Neutrophil (primary cell): ENCODE measurements around the gene PRSS53.

Experiments used
- H3K27ac ChIP-seq: fragments of 200-600 bp; sonication (generic); 2 replicates; pipeline ENCODE4 v1.5.1; 2016; ENCODE audit warnings: mild to moderate bottlenecking, moderate library complexity
- H3K27me3 ChIP-seq: fragments of 200-600 bp; sonication (generic); 2 replicates; pipeline ENCODE4 v1.6.0; 2016; ENCODE audit warnings: mild to moderate bottlenecking
- H3K36me3 ChIP-seq: fragments of 200-600 bp; sonication (generic); 2 replicates; pipeline ENCODE4 v1.5.1; 2017
- H3K4me1 ChIP-seq, 2 experiments: fragments of 200-600 bp in 1 of 2; sonication (generic) in 1 of 2; 1 replicate in 1 of 2; 2 replicates in 1 of 2; pipeline versions ENCODE4 v1.5.1 to v1.6.1; 2013 to 2016; ENCODE audit warnings: low read depth in 1 of 2, low read length in 1 of 2, mild to moderate bottlenecking in 1 of 2, moderate library complexity in 1 of 2; ENCODE audit not compliant: control insufficient read depth in 1 of 2, insufficient read depth in 1 of 2
- H3K4me3 ChIP-seq, 2 experiments: fragments of 200-600 bp in 1 of 2; sonication (generic) in 1 of 2; 1 replicate in 1 of 2; 2 replicates in 1 of 2; pipeline ENCODE4 v1.5.1; 2013 to 2016; ENCODE audit warnings: low read depth in 1 of 2, low read length in 1 of 2, mild to moderate bottlenecking in 1 of 2, moderate library complexity in 1 of 2
- H3K9me3 ChIP-seq: fragments of 200-600 bp; sonication (generic); 2 replicates; pipeline ENCODE4 v1.5.1; 2016
- CTCF ChIP-seq: fragments of 200-600 bp; sonication (generic); IDR thresholded peaks from 2 replicates; pipeline ENCODE4 v1.5.1; 2016; ENCODE audit warnings: antibody characterized with exemption

PRSS53 gene

GRCh38 chr16:31067342-31067741 is 21.4 kb downstream of the PRSS53 start:
- Histone ChIP-seq H3K27me3 (no peaks in the 10 kb centered on the region), H3K4me3 (no peak overlapping the region), H3K27ac (no peak overlapping the region), H3K36me3 (peaks cover 8% of the 10 kb centered on the region), H3K9me3 (no peaks in the 10 kb centered on the region), H3K4me1 (peaks cover 8 to 14% of the 10 kb centered on the region in 2 experiments)
- no peak for TF ChIP-seq CTCF

GRCh38 chr16:31064882-31065461 is 23.8 kb downstream of the PRSS53 start:
- H3K27me3 ChIP-seq: no peaks in the 10 kb centered on the region
- no peak for TF ChIP-seq CTCF
- no peak overlapping the region for H3K4me3 ChIP-seq
- peaks cover 6 to 9% of the 10 kb centered on the region in 2 experiments for H3K4me1 ChIP-seq
- H3K9me3 ChIP-seq: no peaks in the 10 kb centered on the region
- no peak overlapping the region for H3K27ac ChIP-seq
- peaks cover 29% of the 10 kb centered on the region for H3K36me3 ChIP-seq

DNA sequence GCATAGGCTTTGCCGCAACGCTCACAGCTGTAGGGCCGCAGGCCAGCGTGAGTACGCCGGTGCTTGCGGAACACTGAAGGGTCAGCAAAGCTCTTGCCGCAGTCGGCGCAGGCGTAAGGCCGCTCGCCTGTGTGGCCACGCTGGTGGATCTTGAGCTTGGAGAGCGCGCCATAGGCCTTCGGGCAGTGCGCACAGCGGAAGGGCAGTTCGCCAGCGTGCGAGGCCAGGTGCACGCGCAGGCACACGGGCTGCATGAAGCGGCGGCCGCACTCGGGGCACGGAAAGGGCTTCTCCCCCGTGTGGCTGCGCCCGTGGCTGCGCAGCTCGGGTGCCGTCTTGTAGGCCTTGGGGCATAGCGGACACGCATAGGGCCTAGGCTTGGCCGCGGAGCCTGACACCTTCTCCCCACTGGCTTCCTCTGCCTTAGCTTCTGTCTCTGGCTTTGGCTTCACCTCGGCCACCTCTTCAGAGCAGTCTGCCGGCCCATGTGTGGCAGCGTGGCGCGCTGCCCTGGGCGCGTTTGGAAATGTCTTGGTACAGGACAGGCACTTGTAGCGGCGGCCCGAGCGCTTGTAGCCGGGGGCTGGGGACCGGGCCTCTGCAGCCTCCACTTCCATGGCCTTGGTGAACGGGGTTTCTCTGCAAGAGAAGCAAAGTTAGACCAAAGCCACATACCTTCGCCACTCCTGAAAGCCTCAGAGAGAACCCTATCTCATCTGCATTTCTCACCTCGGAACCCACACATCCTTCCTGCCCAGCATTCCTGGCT is 24.7 kb downstream of the PRSS53 start:
- no peaks in the 10 kb centered on the region for H3K9me3 ChIP-seq
- H3K4me1 ChIP-seq: peaks cover 6 to 9% of the 10 kb centered on the region in 2 experiments
- H3K27me3 ChIP-seq: no peaks in the 10 kb centered on the region
- peaks cover 29% of the 10 kb centered on the region for H3K36me3 ChIP-seq
- no peak for TF ChIP-seq CTCF
- H3K4me3 ChIP-seq: no peak overlapping the region
- no peak overlapping the region for H3K27ac ChIP-seq

GRCh38 chr16:31063495-31063842 is 25.3 kb downstream of the PRSS53 start:
- H3K9me3 ChIP-seq: no peaks in the 10 kb centered on the region
- H3K4me3 ChIP-seq: no peak overlapping the region
- no peak for TF ChIP-seq CTCF
- peaks cover 6 to 9% of the 10 kb centered on the region in 2 experiments for H3K4me1 ChIP-seq
- no peak overlapping the region for H3K27ac ChIP-seq
- no peaks in the 10 kb centered on the region for H3K27me3 ChIP-seq
- peaks cover 30% of the 10 kb centered on the region for H3K36me3 ChIP-seq

DNA sequence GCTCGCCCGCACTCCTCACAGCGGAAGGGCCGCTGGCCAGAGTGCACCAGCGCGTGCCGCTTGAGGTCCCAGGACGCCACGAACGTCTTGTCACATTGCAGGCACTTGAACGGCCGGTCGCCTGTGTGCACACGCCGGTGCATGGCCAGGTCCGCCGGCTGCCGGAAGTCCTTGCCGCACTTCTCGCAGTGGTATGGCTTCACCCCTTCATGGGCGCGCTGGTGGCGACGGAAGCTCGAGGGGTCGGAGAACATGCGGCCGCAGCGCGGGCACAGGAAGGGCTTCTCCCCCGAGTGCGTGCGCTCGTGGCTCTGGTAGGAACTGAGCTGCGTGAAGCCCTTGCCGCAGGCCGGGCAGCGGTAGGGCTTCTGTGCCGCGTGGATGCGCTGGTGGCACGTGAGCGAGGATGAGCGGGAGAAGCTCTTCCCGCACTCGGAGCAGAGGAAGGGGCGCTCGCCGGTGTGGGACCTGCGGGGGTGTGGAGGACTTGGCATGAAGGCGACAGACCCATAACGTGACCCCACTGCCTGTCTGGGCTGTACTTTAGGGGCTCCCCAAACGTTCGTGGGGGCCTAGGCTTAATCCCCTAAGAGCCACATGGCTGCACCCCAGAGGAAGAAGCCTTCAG is 26.8 kb downstream of the PRSS53 start:
- H3K36me3 ChIP-seq: peaks cover 35% of the 10 kb centered on the region
- no peak overlapping the region for H3K4me3 ChIP-seq
- peaks cover 6 to 9% of the 10 kb centered on the region in 2 experiments for H3K4me1 ChIP-seq
- no peak overlapping the region for H3K27ac ChIP-seq
- no peaks in the 10 kb centered on the region for H3K9me3 ChIP-seq
- no peaks in the 10 kb centered on the region for H3K27me3 ChIP-seq
- TF ChIP-seq CTCF: no peak
